Caco-2 (cell line): Measurements from ENCODE around the gene SLC12A3. TPM values are rescaled to one million over a fixed set of nuclear protein-coding genes. Genes with fewer than 3 reads are reported as not detected.
A peak's percentile ranks its signal among the peaks of the same experiment; 100 is the strongest.

Source experiments
- BruUV-seq: library from RNA; stranded (reverse); fragments of 400-500 nt; replicated peaks from 2 replicates; lab custom pipeline; 2021; lab: Mats Ljungman, UMichigan
- CTCF ChIA-PET: fragments of 300-600 bp; sonication (Branson Sonifier 250); formaldehyde crosslinking; loops from one replicate; lab custom pipeline; 2022; ENCODE audit warnings: antibody characterized with exemption; lab: Charles Lee
- POLR2A ChIA-PET: fragments of 300-600 bp; sonication (Branson Sonifier 250); formaldehyde crosslinking; loops from one replicate; lab custom pipeline; 2022; ENCODE audit warnings: antibody characterized with exemption; lab: Charles Lee
- DNase-seq, 2 experiments: peaks; one replicate each; pipeline versions ENCODE4 v3.0.0 to v3.0.0-alpha.2; 2020 to 2022
- H3K27me3 ChIP-seq: replicated peaks from 2 replicates; pipeline ENCODE4 v1.6.0; 2011; ENCODE audit warnings: low read length; ENCODE audit not compliant: control insufficient read depth, insufficient read depth
- H3K36me3 ChIP-seq: 2 replicates; pipeline ENCODE4 v1.5.1; 2011; ENCODE audit warnings: low read length; ENCODE audit not compliant: control insufficient read depth, insufficient read depth
- H3K4me1 ChIP-seq: fragments of 250-450 bp; sonication (Bioruptor Pico); 2 replicates; pipeline ENCODE4 v1.5.1; 2020; ENCODE audit warnings: mild to moderate bottlenecking
- H3K4me3 ChIP-seq: 2 replicates; pipeline ENCODE4 v1.5.1; 2011; ENCODE audit warnings: low read depth, mild to moderate bottlenecking, control low read depth, low read length
- H3K9me3 ChIP-seq: fragments of 250-450 bp; sonication (Bioruptor Pico); 2 replicates; pipeline ENCODE4 v1.5.1; 2020; ENCODE audit warnings: mild to moderate bottlenecking, moderate library complexity
- H3K27ac Mint-ChIP-seq: one replicate; pipeline ENCODE4 v1.8.0; 2022; ENCODE audit warnings: mixed read lengths; ENCODE audit not compliant: unreplicated experiment
- H3K27me3 Mint-ChIP-seq: one replicate; pipeline ENCODE4 v1.8.0; 2022; ENCODE audit warnings: mixed read lengths; ENCODE audit not compliant: insufficient read depth, unreplicated experiment
- H3K36me3 Mint-ChIP-seq: one replicate; pipeline ENCODE4 v1.8.0; 2022; ENCODE audit warnings: mild to moderate bottlenecking, mixed read lengths; ENCODE audit not compliant: insufficient read depth, unreplicated experiment
- H3K4me1 Mint-ChIP-seq: one replicate; pipeline ENCODE4 v1.8.0; 2022; ENCODE audit warnings: low read depth, mixed read lengths; ENCODE audit not compliant: unreplicated experiment
- H3K4me3 Mint-ChIP-seq: one replicate; pipeline ENCODE4 v1.8.0; 2022; ENCODE audit warnings: mild to moderate bottlenecking, moderate library complexity, mixed read lengths; ENCODE audit not compliant: unreplicated experiment
- H3K9me3 Mint-ChIP-seq: one replicate; pipeline ENCODE4 v1.8.0; 2022; ENCODE audit warnings: mixed read lengths; ENCODE audit not compliant: unreplicated experiment
- intact Hi-C: fragments of 100-400 bp; cut with micrococcal nuclease; formaldehyde crosslinking; loops from one replicate; pipeline ENCODE4 v1.10.0; 2022; ENCODE audit not compliant: unreplicated experiment
- total RNA-seq: library from RNA; stranded (reverse); gene quantifications from 2 replicates; pipeline ENCODE4 v1.2.3, GENCODE V29; 2022
- TF ChIP-seq, protein P1 (sequence below), 2 experiments: fragments of 200-600 bp in 1 of 2; IDR thresholded peaks; 1 replicate in 1 of 2; 2 replicates in 1 of 2; pipeline versions ENCODE4 v1.5.1 to v1.8.0; 2011 to 2022; ENCODE audit warnings: antibody characterized with exemption in 1 of 2, control low read depth in 1 of 2, inconsistent platforms in 1 of 2, low read depth in 1 of 2, low read length in 1 of 2, mild to moderate bottlenecking in 1 of 2, moderate library complexity in 1 of 2; ENCODE audit not compliant: insufficient read depth in 1 of 2, severe bottlenecking in 1 of 2, unreplicated experiment in 1 of 2

The SLC12A3 gene
- total RNA-seq, 1 experiment from 2014 or later: 0.73 TPM

- H3K9me3 ChIP-seq: no peaks in the 10 kb centered on the region
- H3K4me3 ChIP-seq: no peak overlapping the region
- BruUV-seq: no TSS peak
- intact Hi-C loops: no loop called here
- ChIA-PET CTCF (no interaction called here), POLR2A (no interaction called here)
- no peaks in the 10 kb centered on the region for H3K4me1 ChIP-seq
- no peak for DNase-seq
- H3K27me3 Mint-ChIP-seq: no peaks in the 10 kb centered on the region
- TF ChIP-seq, protein P1, sequence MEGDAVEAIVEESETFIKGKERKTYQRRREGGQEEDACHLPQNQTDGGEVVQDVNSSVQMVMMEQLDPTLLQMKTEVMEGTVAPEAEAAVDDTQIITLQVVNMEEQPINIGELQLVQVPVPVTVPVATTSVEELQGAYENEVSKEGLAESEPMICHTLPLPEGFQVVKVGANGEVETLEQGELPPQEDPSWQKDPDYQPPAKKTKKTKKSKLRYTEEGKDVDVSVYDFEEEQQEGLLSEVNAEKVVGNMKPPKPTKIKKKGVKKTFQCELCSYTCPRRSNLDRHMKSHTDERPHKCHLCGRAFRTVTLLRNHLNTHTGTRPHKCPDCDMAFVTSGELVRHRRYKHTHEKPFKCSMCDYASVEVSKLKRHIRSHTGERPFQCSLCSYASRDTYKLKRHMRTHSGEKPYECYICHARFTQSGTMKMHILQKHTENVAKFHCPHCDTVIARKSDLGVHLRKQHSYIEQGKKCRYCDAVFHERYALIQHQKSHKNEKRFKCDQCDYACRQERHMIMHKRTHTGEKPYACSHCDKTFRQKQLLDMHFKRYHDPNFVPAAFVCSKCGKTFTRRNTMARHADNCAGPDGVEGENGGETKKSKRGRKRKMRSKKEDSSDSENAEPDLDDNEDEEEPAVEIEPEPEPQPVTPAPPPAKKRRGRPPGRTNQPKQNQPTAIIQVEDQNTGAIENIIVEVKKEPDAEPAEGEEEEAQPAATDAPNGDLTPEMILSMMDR (IDR thresholded peaks at IDR 0.05; ENCODE audit: insufficient read depth in 1 of 2, low read depth in 1 of 2, low read length in 1 of 2, severe bottlenecking in 1 of 2, unreplicated experiment in 1 of 2): no peak
- H3K4me1 Mint-ChIP-seq: no peaks in the 10 kb centered on the region
- no peaks in the 10 kb centered on the region for H3K9me3 Mint-ChIP-seq
- no peak overlapping the region for H3K4me3 Mint-ChIP-seq
- no peak overlapping the region for H3K27ac Mint-ChIP-seq
- no peaks in the 10 kb centered on the region for H3K27me3 ChIP-seq
- no peaks in the 10 kb centered on the region for H3K36me3 ChIP-seq
- H3K36me3 Mint-ChIP-seq: peaks cover 63% of the 10 kb centered on the region
These were observed 36.4 kb upstream of the SLC12A3 start for GRCh38 chr16:56828647-56829046.

DNA sequence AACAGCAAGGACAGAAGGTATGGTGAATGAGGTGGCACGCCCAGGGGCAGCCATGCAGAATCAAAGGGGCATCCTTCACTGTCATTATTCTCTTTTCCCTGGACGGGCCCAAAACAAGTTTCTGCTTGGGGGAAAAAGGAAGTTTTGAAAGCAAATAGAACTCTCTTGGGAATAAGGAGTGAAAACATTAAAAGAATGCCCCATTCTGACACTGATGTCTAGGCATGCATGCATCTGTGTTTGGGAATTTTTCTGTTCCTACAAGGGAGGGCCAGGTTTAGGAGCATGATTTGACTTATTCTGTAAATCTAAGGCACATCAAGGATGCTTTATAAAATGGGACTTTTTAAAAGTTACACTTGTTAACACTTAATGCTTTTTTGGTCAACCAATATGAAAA lies 34.3 kb upstream of the SLC12A3 start:
- Histone ChIP-seq H3K36me3 (no peaks in the 10 kb centered on the region), H3K27me3 (no peaks in the 10 kb centered on the region), H3K9me3 (no peaks in the 10 kb centered on the region), H3K4me1 (peaks cover 9% of the 10 kb centered on the region), H3K4me3 (no peak overlapping the region)
- intact Hi-C loops: no loop called here
- Mint-ChIP-seq H3K4me1 (no peaks in the 10 kb centered on the region), H3K27ac (no peak overlapping the region), H3K36me3 (peaks cover 66% of the 10 kb centered on the region), H3K4me3 (no peak overlapping the region), H3K9me3 (no peaks in the 10 kb centered on the region), H3K27me3 (no peaks in the 10 kb centered on the region)
- no TSS peak for BruUV-seq
- ChIA-PET POLR2A (no interaction called here), CTCF (interaction anchor here (0.6 kb wide), 1 partner anchor 36 kb away, joined by 5 read pairs; no protein-coding TSS in a partner anchor)
- no peak for DNase-seq
- TF ChIP-seq, protein P1 (IDR thresholded peaks at IDR 0.05; ENCODE audit: insufficient read depth in 1 of 2, low read depth in 1 of 2, low read length in 1 of 2, severe bottlenecking in 1 of 2, unreplicated experiment in 1 of 2): no peak

- TF ChIP-seq, protein P1 (IDR thresholded peaks at IDR 0.05; ENCODE audit: insufficient read depth in 1 of 2, low read depth in 1 of 2, low read length in 1 of 2, severe bottlenecking in 1 of 2, unreplicated experiment in 1 of 2): no peak
- Mint-ChIP-seq H3K36me3 (peaks cover 64% of the 10 kb centered on the region), H3K27me3 (no peaks in the 10 kb centered on the region), H3K4me1 (peaks cover 7% of the 10 kb centered on the region), H3K9me3 (no peaks in the 10 kb centered on the region), H3K27ac (peak overlapping the region; percentile 69), H3K4me3 (no peak overlapping the region)
- Histone ChIP-seq H3K4me1 (peaks cover 16% of the 10 kb centered on the region), H3K9me3 (no peaks in the 10 kb centered on the region), H3K36me3 (peaks cover 4% of the 10 kb centered on the region), H3K4me3 (no peak overlapping the region), H3K27me3 (no peaks in the 10 kb centered on the region)
- ChIA-PET CTCF (interaction anchor here (0.6 kb wide), 1 partner anchor 30 kb away, joined by 5 read pairs; no protein-coding TSS in a partner anchor), POLR2A (no interaction called here)
- intact Hi-C loops: no loop called here
- BruUV-seq: no TSS peak
- no peak for DNase-seq
These were observed 32.2 kb upstream of the SLC12A3 start for GRCh38 chr16:56832768-56833167.
